Astrocyte of the spinal cord (primary cell): ENCODE data around the gene ZEB1.

Experiments
- DNase-seq: peaks from one replicate; pipeline ENCODE4 v3.0.0; 2011; ENCODE audit warnings: low read depth, low spot score
- H3K4me3 ChIP-seq: 2 replicates; pipeline ENCODE4 v1.5.1; 2011; ENCODE audit warnings: low read depth, mild to moderate bottlenecking, low read length, moderate library complexity
- in situ Hi-C: cut with HindIII; loops from 2 replicates; pipeline ENCODE4 v1.10.0; 2017; ENCODE audit warnings: low sequenced_read_pairs
- TF ChIP-seq, protein P1 (sequence below): IDR thresholded peaks from 2 replicates; pipeline ENCODE4 v1.5.1; 2012; ENCODE audit warnings: low read depth, mild to moderate bottlenecking, low read length, inconsistent platforms

Gene ZEB1

DNA sequence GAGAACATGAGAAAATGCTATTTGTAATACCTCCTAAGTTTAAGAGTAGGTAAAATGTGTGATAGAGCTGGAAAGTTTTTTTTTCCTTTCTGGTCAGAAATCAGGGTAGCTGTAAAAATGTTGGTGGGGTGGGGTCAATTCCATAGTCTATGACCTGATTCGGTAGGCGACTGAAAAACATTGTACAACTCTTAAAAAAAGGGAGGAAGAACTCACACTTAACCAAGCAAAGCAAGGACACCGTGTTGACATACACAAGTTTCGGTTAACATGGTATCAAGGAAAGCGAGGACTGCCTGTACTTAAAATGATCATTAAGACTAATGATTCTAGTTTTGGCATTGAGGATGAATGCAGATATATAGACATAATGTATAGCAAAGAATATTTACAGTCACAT lies 1.8 kb upstream of the ZEB1 start:
- TF ChIP-seq, protein P1, sequence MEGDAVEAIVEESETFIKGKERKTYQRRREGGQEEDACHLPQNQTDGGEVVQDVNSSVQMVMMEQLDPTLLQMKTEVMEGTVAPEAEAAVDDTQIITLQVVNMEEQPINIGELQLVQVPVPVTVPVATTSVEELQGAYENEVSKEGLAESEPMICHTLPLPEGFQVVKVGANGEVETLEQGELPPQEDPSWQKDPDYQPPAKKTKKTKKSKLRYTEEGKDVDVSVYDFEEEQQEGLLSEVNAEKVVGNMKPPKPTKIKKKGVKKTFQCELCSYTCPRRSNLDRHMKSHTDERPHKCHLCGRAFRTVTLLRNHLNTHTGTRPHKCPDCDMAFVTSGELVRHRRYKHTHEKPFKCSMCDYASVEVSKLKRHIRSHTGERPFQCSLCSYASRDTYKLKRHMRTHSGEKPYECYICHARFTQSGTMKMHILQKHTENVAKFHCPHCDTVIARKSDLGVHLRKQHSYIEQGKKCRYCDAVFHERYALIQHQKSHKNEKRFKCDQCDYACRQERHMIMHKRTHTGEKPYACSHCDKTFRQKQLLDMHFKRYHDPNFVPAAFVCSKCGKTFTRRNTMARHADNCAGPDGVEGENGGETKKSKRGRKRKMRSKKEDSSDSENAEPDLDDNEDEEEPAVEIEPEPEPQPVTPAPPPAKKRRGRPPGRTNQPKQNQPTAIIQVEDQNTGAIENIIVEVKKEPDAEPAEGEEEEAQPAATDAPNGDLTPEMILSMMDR, result no peak
- no peak overlapping the region for H3K4me3 ChIP-seq
- in situ Hi-C loops, result no loop called here
- no peak for DNase-seq

DNA sequence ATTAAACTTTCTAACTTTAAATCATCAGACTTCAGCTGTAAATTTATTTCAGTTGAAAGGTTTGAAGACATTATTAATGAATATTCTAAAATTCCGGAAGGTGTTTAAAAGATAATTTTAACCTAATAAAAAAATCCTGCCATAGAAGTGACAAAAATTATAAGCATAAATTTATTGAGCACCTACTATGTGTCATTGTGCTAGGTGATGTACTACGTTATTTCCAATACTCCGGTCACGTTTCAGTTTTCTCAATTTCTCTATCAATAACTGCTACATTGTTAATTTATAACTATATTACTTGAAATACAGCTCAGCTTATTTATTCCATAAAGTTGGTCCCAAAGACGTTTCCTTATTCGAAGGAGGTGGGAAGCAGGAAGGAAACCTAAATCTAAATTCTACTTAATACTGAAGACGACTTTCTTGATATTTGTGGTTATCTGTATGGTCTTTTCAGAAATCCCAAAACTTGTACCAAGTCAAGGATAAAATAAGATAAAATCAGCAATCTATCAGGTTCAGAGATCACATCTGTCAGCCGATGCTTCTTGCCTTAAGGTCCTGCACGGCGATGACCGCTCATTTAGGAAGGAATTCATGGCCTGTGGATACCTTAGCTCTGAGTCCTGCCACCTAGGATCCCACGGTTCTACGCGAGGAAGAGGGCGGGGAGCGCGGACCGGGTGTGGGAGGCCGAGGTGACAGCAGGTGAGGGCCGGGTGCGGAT lies 1.2 kb upstream of the ZEB1 start:
- H3K4me3 ChIP-seq, result peak overlapping the region; percentile 93
- DNase-seq, result peak; percentile 78
- in situ Hi-C loops, result no loop called here
- TF ChIP-seq, protein P1, result no peak

DNA sequence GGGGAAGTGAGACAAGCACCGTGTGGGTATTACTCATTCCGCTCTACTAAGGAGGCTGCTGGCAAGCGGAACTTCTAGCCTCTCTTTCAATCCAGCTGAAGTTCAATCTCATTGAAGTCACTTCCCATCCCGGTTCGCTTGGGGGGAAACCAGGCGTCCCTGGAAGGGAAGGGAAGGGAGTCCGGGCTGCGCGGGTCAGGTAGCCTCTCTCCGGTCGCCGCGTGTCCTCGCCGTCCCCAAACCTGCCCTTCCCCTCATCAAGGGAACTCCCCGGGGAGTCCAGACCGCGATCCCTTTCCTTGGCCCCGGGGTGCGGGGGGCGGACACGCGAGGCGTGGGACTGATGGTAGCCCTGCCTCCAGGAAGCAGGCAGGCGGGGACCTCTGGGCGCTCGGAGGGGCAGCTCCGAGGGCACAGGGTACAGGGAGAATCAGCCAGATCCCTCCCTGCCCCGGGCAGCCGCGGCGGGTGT lies 598 bp upstream of the ZEB1 start:
- DNase-seq, result no peak
- in situ Hi-C loops, result no loop called here
- TF ChIP-seq, protein P1, result no peak
- H3K4me3 ChIP-seq, result peak overlapping the region; percentile 93

DNA sequence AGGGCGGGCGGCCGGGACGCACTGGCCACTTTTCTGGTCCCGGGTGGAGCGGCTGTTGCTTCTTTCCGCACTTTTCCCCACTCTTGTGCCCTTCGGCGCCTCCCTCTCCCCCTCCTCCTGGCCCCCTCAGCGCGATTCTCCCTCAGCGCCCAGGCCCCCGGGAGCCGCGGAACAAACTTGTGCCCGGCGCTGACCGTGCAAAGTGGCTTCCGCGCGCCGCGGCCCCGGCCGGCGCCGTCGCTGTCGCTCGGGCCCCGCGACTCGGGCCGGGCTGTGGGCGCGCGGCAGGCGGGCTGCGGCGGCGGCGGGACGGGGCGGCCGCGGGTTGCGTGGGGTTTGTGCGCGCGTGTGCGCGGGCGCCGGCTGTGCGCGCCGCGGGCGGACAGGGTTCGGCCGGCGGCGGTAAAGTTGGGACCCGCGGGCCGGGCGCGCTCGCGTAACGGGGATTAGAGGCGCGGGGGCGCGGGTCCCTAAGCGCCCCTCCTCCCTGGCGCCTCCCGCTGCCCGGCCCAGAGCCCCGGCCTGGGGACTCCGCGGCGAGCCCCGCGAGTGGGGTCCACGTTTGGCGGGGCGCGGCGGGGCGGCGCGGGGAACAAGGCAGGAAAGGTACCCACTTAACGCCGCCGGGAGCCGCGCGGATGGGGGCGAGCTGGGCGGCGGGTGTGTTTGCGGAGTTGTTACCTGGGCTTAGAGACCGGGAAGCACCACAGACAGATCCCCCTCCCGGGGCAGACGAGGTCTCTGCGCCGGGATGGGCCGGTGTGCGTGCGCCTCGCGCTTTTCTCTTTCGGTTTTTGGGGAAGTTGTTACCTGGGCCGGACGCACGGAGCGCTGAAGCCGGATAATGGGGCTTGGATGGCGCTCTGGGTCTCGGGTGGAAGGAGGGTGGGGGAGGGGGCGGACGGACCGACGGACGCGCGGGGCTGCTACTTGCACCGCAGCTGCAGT lies 860 bp downstream of the ZEB1 start:
- in situ Hi-C loops, result no loop called here
- peak; percentile 50 for DNase-seq
- TF ChIP-seq, protein P1, result peak; percentile 6
- peak overlapping the region; percentile 93 for H3K4me3 ChIP-seq

DNA sequence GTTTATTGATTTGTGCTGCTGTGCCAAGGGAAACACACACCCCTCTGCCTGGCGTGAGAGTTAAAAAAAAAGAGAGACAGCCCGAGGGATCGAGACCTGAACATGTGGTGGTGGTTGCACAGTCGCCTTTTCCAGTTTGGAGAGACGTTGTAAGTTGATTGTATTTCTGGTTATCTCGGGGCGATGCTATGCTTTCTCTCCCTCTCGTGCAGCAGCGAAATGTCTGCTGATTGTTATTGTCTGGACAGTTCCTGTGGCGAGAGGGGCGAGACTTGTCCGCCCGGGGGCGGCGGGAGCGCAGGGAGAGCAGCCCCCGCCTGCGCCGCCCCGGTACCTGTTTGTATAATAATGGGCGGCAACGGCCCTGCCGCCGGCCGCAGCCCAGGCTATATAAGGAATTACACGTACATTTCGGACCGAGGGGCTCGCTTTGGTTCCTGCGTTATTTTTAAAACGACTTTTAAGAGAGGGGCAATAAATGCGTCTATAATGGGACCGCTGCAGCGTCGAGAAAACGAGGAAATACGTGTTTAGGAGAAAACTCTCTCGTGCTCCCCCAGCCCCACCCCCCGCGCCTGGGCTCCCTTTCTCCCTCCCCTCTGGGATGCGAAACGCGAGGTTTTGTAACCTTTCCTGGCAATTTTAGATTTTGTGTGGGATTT lies 1.7 kb downstream of the ZEB1 start:
- DNase-seq, result peak; percentile 65
- in situ Hi-C loops, result no loop called here
- peak overlapping the region; percentile 93 for H3K4me3 ChIP-seq
- TF ChIP-seq, protein P1, result no peak

DNA sequence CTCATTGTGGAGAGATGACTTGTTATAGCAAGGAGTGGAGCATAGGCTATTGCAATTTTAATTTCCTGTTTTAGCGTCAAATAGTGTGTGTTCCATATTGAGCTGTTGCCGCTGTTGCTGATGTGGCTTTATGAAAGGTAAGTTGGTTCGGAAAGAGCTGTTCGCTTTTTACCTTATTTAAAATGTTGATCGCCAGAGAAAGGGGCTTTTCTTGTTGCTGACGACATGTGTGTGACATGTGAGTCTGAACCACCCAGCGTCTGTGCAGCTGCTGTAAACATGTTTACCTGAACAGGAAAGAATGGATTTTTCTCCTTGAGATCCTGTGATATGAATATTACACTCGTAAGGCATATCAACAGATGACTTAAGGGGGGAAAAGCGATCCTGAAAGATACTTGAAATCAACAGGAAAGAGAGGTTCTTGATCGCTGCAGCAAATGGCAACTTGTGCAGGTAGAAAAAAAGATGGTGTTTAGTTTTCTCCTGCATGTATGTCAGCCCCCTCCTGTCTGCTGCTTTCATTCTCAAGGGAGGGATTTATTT lies 2.5 kb downstream of the ZEB1 start:
- peak overlapping the region; percentile 93 for H3K4me3 ChIP-seq
- DNase-seq, result peak; percentile 29
- TF ChIP-seq, protein P1, result no peak
- in situ Hi-C loops, result no loop called here
